HepG2 (cell line): ENCODE measurements around the gene CAMSAP2. TPM values are rescaled to one million over a fixed set of nuclear protein-coding genes. Genes with fewer than 3 reads are reported as not detected.

Experiments used
- ARID4A ChIP-seq: sonication (generic); formaldehyde crosslinking; IDR thresholded peaks from 2 replicates; pipeline ENCODE4 v1.5.0; 2020; ENCODE audit warnings: mild to moderate bottlenecking, missing genetic modification reagents, borderline replicate concordance
- HOXA9 ChIP-seq: sonication (generic); formaldehyde crosslinking; IDR thresholded peaks from 2 replicates; pipeline ENCODE4 v1.8.1; 2022; ENCODE audit warnings: missing genetic modification reagents, mild to moderate bottlenecking, moderate library complexity, borderline replicate concordance
- polyA plus RNA-seq, 8 experiments: library from polyadenylated mRNA; depleted of rRNA in 3 of 8; stranded (reverse) in 7 of 8; unstranded in 1 of 8; fragments of >200 nt; fragmentation: Illumina TruSeq in 4 of 8; extraction: Trizol in 4 of 8; gene quantifications; 2 replicates each; pipeline versions ENCODE4 v1.2.1 to v1.2.3, GENCODE V29; 2011 to 2016; ENCODE audit warnings: low read depth in 4 of 8, missing spikeins in 1 of 8, mixed read lengths in 1 of 8; ENCODE audit not compliant: insufficient read depth in 1 of 8
- total RNA-seq, 5 experiments: library from RNA; depleted of rRNA; stranded (reverse); fragments of >200 nt; fragmentation: Illumina TruSeq; extraction: Trizol; gene quantifications; 2 replicates each; pipeline ENCODE4 v1.2.3, GENCODE V29; 2016; ENCODE audit warnings: low read depth in 1 of 5

Gene CAMSAP2
- total and polyA plus RNA-seq, 2 of the 13 experiments (the other 11 are each of a cell fraction or from before 2014, with no cell fraction given), result 3.4 to 8.2 TPM

- TF ChIP-seq ARID4A (no peak), HOXA9 (no peak)
Observed at GRCh38 chr1:200909757-200910239, 171.1 kb downstream of the CAMSAP2 start (continued).

Other genes with a start within 250 kb of the CAMSAP2 start
- gene KIF14, start 118.1 kb upstream of the CAMSAP2 start, total RNA-seq (2016; rRNA removed; fragmentation: Illumina TruSeq; extraction: Trizol), result 11.2 and 17.5 TPM in 2 replicates
- gene KIF14, start 118.1 kb upstream of the CAMSAP2 start, polyA plus RNA-seq (2011; rRNA removed), result 1.5 and 3.3 TPM in 2 replicates
- gene DDX59, start 69.0 kb upstream of the CAMSAP2 start, total RNA-seq (2016; rRNA removed; fragmentation: Illumina TruSeq; extraction: Trizol), result 14.8 and 21.7 TPM in 2 replicates
- gene DDX59, start 69.0 kb upstream of the CAMSAP2 start, polyA plus RNA-seq (2011; rRNA removed), result 11.5 and 12.1 TPM in 2 replicates
- not detected in 2 replicates for gene GPR25, start 134.1 kb downstream of the CAMSAP2 start, total RNA-seq (2016; rRNA removed; fragmentation: Illumina TruSeq; extraction: Trizol)
- not detected in 2 replicates for gene GPR25, start 134.1 kb downstream of the CAMSAP2 start, polyA plus RNA-seq (2011; rRNA removed)
- gene INAVA, start 156.0 kb downstream of the CAMSAP2 start, total RNA-seq (2016; rRNA removed; fragmentation: Illumina TruSeq; extraction: Trizol), result 11.7 and 13.5 TPM in 2 replicates
- gene INAVA, start 156.0 kb downstream of the CAMSAP2 start, polyA plus RNA-seq (2011; rRNA removed), result 6.0 and 6.4 TPM in 2 replicates